Medulla oblongata (tissue), 1 donor: Measurements from ENCODE around the gene MACROD2.
"Not testable (repeated sequence)": the region's sequence is repeated elsewhere in the genome, so short reads cannot be mapped to it uniquely, and the experiment has no call there.

Experiments
- DNase-seq: peaks from one replicate; pipeline ENCODE4 v3.0.0-alpha.2; 2015; ENCODE audit errors: extremely low spot score

The MACROD2 gene

DNA sequence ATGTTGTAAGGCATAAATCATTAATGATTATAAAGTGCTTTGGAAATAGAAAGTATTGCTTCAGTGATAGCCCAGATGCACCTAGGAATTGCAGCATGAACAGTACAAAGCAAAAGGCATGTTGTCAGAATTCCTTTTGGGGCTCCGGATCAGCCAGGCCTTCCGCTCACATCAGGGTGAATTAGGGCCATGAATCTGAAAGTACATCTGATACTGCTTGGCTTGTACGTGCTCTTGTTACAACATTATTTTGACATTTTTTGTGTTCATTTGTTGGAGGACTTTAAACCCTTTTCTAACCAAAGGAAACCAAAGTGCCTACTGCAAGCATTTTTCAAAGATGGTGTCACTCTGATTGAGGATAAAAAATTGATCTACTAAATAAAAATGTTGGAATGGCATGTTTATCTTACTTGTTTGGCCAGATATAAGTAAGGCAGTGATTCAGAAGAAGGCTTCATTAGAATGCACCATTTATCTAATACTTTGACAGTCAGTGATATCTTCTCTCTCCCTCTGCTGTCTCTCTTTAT lies 1347.7 kb downstream of the MACROD2 start:
- DNase-seq, result no peak

DNA sequence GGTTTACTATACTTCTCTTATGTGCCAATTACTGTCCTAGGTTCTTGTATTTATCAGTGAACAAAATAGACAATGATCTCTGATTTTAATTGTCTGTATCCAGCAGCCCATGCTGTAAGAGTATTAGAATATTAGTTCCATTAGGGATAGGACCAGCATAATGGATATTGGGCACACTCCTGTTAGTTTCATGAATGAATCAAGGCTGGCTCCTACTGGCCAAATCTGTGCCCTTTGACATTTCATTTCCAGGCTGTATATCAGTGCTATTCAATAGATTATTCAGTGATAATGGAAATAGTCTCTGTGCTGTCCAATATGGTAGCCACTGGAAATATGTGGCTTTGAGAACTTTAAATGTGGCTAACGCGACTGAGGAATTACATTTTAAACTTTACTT lies 1350.0 kb downstream of the MACROD2 start:
- DNase-seq, result no peak

GRCh38 chr20:15346657-15347280 lies 1351.5 kb downstream of the MACROD2 start:
- no peak for DNase-seq

DNA sequence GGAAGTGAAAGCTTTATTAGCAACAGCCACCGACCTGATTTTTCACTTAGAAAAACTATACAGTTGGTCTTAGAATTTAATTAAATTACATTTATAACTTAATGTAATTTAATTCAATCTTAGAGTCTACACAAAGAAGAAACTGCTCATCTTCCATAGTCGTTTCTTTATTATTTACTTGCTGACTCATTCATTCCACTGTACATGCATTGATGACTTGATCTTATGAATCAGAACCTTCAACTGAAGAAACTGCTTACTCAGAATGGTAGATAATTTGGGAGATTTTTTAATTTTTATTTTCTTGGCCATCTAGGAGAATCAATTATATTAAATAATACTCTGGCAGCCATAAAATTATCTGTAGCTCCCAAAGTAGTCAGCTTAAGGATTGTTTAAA lies 1363.7 kb downstream of the MACROD2 start:
- DNase-seq, result no peak

GRCh38 chr20:15362849-15363248 lies 1367.5 kb downstream of the MACROD2 start:
- no peak for DNase-seq

- no peak for DNase-seq
These were observed 1369.5 kb downstream of the MACROD2 start for GRCh38 chr20:15364781-15365180.

DNA sequence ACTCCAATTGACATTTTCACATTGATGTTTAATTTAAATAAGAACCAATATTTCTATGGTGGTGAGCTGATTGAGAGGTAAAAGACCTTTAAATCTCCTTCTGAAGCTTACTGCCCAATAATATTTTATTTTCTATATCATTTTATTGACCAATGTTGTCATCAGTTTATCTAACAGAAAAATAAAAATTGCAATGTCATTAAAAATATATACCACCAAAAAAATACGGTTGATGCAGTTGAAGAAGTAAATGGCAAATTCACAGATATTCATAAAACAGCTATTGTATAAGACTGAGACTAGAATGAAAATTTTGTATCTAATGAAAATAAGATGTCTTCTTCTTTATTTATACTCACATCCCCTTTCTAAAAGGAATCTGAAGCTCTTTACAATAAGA lies 1375.1 kb downstream of the MACROD2 start:
- DNase-seq, result no peak

DNA sequence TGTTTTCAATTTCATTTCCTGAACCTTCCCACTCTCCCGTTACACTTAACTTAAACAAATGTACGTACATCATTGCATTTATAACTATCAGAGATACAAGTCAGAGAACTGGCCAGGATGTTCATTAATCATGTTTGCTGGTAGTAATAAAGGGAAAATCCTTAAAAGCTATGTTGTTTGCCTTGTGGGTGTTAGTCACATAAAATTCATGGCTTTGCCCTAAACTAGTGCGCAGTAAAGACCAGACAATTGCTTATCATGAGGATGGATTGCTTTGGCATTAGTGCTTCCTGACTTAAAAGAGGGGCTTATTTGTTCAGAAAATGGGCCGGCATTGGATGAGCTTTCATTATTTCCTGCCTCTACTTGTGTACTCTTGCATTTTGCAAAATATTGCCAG lies 1379.4 kb downstream of the MACROD2 start:
- no peak for DNase-seq

- DNase-seq, result no peak
These were observed 1380.5 kb downstream of the MACROD2 start for GRCh38 chr20:15375836-15376235.

GRCh38 chr20:15377603-15378002 lies 1382.3 kb downstream of the MACROD2 start:
- not testable (repeated sequence) for DNase-seq

DNA sequence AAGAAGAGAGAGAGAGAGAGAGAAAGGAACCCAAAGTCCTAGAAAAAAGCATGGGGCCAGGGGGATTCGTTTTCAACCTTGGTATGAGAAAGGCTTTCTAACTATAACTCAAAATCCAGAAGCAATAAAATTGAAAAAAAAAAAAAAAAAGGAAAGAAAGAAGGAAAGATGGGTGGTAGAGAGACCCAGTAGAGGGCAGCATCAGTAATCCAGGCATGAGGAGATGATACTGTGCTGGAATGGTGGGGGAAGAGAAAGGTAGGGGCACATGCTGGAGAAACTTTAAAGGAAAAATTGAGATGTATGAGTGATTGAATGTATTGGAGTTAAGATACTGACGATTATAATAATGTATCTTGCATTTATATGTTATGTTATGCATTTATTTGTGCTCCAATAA lies 1382.8 kb downstream of the MACROD2 start:
- no peak for DNase-seq

GRCh38 chr20:15379681-15380296 lies 1384.5 kb downstream of the MACROD2 start:
- no peak for DNase-seq

DNA sequence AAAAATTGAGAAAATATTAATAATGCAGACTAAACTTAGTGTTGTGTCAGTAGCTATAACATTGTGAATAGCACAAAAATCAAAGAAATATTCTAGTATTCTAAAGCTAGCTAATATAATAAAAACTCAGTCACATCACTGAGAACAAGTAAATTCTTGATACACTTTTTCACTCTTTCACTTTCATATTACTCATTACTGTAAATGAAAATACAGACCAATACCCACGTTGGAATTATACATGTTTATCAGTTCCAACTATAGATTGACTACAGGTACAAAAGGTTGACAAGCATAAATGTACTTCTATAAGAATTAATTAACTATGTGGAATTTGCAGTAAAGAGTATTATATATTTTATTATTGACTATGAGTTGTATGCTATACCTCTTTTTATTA lies 1385.5 kb downstream of the MACROD2 start:
- no peak for DNase-seq

GRCh38 chr20:15387228-15387627 lies 1391.9 kb downstream of the MACROD2 start:
- DNase-seq, result no peak

- DNase-seq, result no peak
These were observed 1400.1 kb downstream of the MACROD2 start for GRCh38 chr20:15395457-15395856.

- DNase-seq, result no peak
These were observed 1400.7 kb downstream of the MACROD2 start for GRCh38 chr20:15396026-15396425.

DNA sequence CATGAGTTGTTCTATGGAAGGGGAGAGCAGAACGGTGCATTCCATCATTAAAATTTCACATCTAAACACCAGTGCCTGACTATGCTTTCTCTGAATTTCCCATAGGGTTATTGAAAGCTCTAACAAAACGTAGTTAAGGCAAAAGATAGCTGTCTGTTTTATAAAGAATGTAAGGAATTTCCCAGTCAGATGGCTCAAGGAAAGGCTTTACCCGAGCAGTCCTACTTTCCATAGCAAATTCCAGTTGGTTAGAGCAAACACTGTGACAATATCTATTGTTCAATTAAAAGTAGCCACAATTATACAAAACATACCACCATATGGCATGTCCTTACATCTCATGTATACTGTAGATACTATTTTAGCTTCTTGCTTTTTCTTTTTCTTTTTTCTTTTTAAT lies 1401.6 kb downstream of the MACROD2 start:
- no peak for DNase-seq

DNA sequence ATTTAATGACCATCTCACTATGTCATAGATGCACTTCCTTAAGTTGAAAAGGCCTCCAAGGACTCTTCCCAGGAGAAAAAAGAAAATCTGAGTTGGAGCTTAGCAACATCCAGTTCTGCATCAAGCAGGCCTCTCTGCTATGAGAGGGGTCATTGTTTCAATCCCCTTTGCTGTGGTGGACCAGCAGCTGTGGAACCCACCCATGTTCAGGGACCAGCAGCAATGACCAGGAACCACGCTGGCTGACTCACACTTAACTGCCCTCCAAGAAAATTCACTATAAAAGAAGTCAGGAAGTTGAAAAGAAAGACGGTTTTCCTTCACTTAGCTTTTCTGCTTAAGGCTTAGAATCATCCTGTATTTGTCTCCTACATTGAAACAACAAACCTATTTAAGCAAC lies 1404.5 kb downstream of the MACROD2 start:
- no peak for DNase-seq

- DNase-seq, result no peak
These were observed 1410.8 kb downstream of the MACROD2 start for GRCh38 chr20:15406072-15406471.

DNA sequence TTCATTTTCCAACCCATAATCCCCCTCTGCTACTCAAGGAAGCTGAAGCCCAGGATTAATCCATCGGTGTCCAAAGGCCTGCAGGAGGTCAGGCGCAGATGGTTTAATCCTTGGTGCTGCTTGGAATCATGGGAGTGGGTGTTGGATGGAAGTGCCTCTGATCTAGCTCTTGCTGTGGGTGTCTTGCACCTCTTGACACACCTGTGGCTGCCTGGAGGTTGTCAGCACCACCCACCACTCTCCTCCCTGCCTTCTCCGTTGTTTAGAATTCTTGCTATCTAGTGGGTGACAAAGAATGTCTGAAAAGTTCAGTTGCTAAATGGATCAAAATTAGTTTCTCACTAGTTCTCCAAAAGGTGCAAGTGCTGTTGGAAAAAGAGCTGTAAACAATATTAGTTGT lies 1416.5 kb downstream of the MACROD2 start:
- DNase-seq, result no peak

DNA sequence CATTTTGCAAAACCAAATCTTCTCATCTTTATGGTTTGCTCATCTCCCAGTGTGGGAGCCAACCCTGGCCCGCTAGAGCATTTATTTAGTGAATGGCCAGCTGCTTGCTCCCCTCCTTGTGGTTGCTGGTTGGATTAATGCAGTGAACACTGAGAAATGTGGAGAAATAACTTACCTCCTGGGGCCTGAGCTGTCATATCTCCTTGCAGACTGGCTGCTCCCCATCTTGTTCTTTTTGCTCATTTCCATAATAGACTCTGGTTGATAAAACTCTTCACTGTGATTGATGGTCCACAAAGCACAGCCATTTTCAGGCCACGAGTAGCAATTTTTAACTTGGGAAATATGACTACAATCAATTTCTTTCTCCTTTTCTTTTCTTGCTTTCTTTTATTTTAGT lies 1420.6 kb downstream of the MACROD2 start:
- no peak for DNase-seq

DNA sequence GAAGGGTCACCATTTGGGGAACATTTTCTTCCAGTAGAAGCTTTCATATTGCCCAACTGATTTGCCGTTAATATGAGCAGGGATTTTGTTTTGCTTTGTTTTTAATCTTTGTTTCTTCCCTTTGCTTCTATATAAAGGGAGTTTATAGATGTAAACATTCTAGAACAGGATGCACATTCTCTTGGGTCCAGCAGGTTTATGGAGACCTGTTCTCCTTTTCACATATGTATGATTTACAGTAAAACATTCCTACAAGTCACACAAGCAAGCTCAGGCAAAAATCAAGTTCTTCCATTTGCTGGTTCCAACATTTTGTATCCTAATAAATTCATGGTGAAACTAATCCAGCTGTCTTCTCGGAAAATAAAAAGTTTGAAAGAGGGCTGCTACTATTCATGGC lies 1424.5 kb downstream of the MACROD2 start:
- DNase-seq, result no peak

DNA sequence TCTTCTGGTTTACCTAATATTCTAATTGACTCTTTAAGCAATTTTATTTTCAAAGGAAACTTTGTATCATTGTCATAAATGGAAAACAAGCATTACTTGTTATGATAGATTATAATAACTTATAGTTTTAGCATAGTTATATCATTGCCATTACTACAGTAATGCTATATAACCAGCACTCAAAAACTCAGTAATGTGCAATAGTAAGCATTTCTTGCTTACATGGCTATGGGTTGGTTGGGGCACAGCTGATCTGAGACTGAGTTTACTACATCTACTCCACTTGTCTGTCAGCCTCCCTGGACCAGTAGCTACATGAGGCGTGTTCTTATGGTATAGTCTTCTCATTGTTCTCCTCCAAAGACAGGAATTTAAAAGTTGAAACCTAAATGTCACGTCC lies 1427.7 kb downstream of the MACROD2 start:
- no peak for DNase-seq

DNA sequence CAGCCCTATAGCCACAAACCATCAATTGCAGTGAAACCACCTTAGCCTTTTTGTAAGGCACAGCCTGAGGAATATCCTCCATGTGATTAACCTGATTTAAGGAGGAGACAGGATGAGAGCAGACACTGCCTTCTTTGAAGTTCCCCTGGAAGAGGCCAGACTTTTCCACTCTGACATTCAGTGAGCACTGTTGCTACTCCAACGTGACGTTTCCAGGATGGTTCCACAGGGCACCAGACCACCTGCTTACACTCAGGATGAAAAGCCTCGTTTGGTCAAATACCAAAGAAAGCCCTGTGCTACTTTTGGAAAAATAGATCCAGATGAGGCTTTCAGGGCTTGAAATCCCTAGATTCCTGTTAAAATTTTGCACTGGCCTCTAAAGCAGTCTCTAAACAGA lies 1444.2 kb downstream of the MACROD2 start:
- no peak for DNase-seq
